Sciatic nerve (tissue), 2 donors: Measurements from ENCODE around the gene CDAN1. TPM values are rescaled to one million over a fixed set of nuclear protein-coding genes. Genes with fewer than 3 reads are reported as not detected.
"Not testable (repeated sequence)": the region's sequence is repeated elsewhere in the genome, so short reads cannot be mapped to it uniquely, and the experiment has no call there.

Source experiments
- ATAC-seq: fragments of 200-7000 bp; cut with Tn5 transposase; one replicate; pipeline ENCODE4 v1.9.1; 2020; ENCODE audit warnings: mild to moderate bottlenecking, moderate library complexity
- DNase-seq: peaks from one replicate; pipeline ENCODE4 v3.0.0-alpha.2; 2020; ENCODE audit warnings: low spot score
- intact Hi-C: fragments of 100-400 bp; cut with DNase I; formaldehyde crosslinking; loops from one replicate; pipeline ENCODE4 v1.14.2; 2022
- total RNA-seq: library from RNA; stranded (reverse); fragmentation: NEBNext Ultra II Directional; extraction: Animal tissue kit (Norgen Biotek cat#: 25700); gene quantifications from one replicate; pipeline ENCODE4 v1.2.1, GENCODE V29; 2021
- donor health status: DM: no; HTN: no; CAD: no.
- donor health status: DM: no; HTN: no; CAD: no.

The CDAN1 gene
- 21.3 TPM for total RNA-seq

- peak; percentile 98 for ATAC-seq
- intact Hi-C loops = no loop called here
- DNase-seq = peak; percentile 94
Measured at GRCh38 chr15:42736793-42737528, at the start of gene CDAN1. TSS of gene CDAN1 (minus strand) at chr15:42737128. CDS start at chr15:42737102, 26 bp downstream.

GRCh38 chr15:42785569-42785968, 48.6 kb upstream of the CDAN1 start:
- ATAC-seq (no peak), DNase-seq (no peak)
- intact Hi-C loops = no loop called here

- intact Hi-C loops = no loop called here
- no peak for DNase-seq
- ATAC-seq = no peak
Measured at GRCh38 chr15:42784705-42785104, 47.8 kb upstream of the CDAN1 start.

- ATAC-seq (no peak), DNase-seq (no peak)
- intact Hi-C loops = no loop called here
Measured at GRCh38 chr15:42782716-42783115, 45.8 kb upstream of the CDAN1 start.

DNA sequence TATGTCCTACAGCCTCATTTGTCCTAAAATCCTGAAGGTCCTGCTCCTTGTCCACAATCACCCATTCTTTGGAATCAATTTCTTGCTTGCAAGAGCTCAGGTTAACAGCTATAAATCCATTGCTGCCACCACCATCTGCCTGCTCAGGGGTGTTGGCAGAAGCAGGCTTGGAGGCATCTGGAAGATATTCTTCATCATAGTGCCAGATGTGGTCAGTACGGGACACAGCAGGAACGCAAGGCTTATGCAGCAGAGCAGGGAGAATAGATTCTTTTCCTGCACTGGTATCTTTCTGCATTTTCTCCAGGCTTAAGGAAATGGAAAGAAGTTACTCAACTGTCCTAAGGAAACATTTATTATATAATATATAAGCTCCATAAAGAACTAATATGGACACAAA, 38.5 kb upstream of the CDAN1 start:
- ATAC-seq (no peak), DNase-seq (no peak)
- intact Hi-C loops = no loop called here

DNA sequence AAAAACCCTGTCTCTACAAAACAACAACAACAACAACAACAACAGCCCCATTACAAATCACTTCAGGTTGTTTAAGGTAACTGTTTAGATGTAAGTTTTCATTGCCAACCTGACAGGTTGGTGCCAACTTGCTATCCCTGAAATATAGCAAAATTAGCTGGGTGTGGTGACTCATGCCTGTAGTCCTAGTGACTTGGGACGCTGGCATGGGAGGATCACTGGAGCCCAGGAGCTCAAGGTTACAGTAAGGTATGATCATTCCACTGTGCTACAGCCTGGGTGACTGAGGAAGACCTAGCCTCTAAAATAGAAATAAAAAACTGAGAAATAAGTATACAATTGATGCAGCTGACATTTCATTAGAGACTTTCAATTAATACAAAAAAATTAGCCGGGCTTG, 36.0 kb upstream of the CDAN1 start:
- DNase-seq (no peak), ATAC-seq (no peak)
- intact Hi-C loops = no loop called here

GRCh38 chr15:42772144-42772543, 35.2 kb upstream of the CDAN1 start:
- ATAC-seq (peak; percentile 56), DNase-seq (no peak)
- intact Hi-C loops = no loop called here

DNA sequence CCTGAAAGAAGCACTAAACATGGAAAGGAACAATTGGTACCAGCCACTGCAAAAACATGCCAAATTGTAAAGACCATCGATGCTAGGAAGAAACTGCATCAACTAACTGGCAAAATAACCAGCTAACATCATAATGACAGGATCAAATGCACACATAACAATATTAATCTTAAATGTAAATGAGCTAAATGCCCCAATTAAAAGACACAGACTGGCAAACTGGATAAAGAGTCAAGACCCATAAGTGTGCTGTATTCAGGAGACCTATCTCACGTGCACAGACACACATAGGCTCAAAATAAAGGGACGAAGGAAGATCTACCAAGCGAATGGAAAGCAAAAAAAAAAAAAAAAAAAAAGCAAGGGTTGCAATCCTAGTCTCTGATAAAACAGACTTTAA, 29.2 kb upstream of the CDAN1 start:
- DNase-seq, intact Hi-C loops, ATAC-seq: not testable (repeated sequence)

DNA sequence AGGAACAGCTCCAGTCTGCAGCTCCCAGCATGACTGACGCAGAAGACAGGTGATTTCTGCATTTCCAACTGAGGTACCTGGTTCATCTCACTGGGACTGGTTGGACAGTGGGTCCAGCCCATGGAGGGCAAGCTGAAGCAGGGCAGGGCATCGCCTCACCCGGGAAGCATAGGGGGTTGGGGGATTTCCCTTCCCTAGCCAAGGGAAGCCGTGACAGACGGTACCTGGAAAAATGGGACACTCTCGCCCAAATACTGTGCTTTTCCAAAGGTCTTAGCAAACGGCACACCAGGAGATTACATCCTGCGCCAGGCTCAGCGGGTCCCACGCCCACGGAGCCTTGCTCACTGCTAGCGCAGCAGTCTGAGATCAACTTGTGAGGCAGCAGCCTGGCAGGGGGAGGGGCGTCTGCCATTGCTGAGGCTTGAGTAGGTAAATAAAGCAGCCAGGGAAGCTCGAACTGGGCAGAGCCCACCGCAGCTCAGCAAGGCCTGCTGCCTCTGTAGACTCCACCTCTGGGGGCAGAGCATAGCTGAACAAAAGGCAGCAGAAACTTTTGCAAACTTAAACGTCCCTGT, 27.3 kb upstream of the CDAN1 start:
- DNase-seq, ATAC-seq, intact Hi-C loops: not testable (repeated sequence)

- DNase-seq, intact Hi-C loops, ATAC-seq: not testable (repeated sequence)
Measured at GRCh38 chr15:42761813-42762212, 24.9 kb upstream of the CDAN1 start.

DNA sequence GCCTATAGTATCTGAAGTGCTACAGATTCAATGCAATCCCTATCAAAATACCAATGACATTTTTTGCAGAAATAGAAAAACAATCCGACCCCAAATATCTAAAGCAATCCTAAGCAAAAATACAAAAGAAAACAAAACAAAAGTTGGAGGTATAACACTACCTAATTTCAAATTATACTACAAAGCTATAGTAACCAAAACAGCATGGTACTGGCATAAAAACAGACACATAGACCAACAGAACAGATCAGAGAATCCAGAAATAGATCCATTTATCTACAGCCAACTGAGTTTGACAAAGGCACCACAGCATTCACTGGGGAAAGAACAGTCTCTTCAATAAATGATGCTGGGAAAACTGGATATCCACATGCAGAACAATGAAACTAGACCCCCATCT, 23.8 kb upstream of the CDAN1 start:
- ATAC-seq (no peak), DNase-seq (no peak)
- intact Hi-C loops = no loop called here

GRCh38 chr15:42759093-42759492, 22.2 kb upstream of the CDAN1 start:
- no peak for ATAC-seq
- DNase-seq = no peak
- intact Hi-C loops = no loop called here

DNA sequence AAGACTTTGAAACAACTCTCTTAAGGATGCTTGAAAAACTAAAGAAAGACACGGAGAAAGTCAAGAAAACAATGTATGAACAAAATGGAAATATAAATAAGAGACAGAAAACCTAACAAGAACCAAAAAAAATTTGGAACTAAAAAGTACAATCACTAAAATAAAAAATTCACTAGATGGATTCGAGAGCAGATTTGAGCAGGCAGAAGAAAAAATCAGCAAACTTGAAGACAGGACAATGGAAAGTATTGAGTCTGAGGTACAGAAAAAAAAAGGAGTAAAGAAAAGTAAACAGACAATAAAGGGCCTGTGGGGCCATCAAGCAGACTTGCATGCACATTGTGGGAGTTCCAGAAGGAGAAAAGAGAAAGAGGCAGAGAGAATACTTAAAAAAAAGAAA, 13.4 kb upstream of the CDAN1 start:
- ATAC-seq = no peak
- no peak for DNase-seq
- intact Hi-C loops = no loop called here

- intact Hi-C loops = no loop called here
- no peak for DNase-seq
- ATAC-seq = no peak
Measured at GRCh38 chr15:42749266-42749665, 12.3 kb upstream of the CDAN1 start.

DNA sequence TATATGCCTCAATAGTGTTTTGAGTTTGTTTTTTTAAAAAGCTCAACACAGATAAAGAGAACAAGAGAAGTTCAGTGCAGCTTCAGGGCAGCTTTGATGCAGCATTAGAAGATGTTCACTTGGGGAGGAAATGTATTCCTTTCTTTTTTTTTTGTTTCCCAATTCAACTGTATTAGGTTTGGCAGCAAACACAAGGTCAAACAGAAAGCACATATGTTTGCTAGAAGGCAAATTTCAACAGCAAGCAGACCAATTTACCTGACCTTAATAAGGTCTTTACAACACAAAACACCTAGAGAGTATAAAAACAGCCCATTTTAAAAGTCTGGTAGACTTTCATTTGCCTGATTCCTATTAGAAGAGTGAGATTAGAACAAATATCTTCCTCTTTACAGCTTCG, 7.3 kb upstream of the CDAN1 start:
- ATAC-seq = no peak
- intact Hi-C loops = no loop called here

GRCh38 chr15:42742149-42742548, 5.2 kb upstream of the CDAN1 start:
- ATAC-seq = no peak
- intact Hi-C loops = no loop called here
- no peak for DNase-seq

More for the DNA sequence above, 7.3 kb upstream of the CDAN1 start:
- no peak for DNase-seq

- DNase-seq (no peak), ATAC-seq (no peak)
- intact Hi-C loops = no loop called here
Measured at GRCh38 chr15:42741710-42742109, 4.8 kb upstream of the CDAN1 start.

GRCh38 chr15:42737529-42738328, 801 bp upstream of the CDAN1 start:
- ATAC-seq (peak; percentile 32), DNase-seq (no peak)
- intact Hi-C loops = no loop called here

GRCh38 chr15:42736178-42736792, 643 bp downstream of the CDAN1 start:
- intact Hi-C loops = no loop called here
- DNase-seq = no peak
- ATAC-seq = no peak
